GM12892 (cell line): ENCODE data around the gene CABP5.

Source experiments
- POLR2A ChIP-seq: IDR thresholded peaks from 2 replicates; pipeline ENCODE4 v1.6.1; 2011; ENCODE audit warnings: low read depth, low read length, control low read depth
- TAF1 ChIP-seq: IDR thresholded peaks from 2 replicates; pipeline ENCODE4 v1.6.1; 2011; ENCODE audit warnings: low read depth, mild to moderate bottlenecking, control low read depth, low read length, borderline replicate concordance

DNA sequence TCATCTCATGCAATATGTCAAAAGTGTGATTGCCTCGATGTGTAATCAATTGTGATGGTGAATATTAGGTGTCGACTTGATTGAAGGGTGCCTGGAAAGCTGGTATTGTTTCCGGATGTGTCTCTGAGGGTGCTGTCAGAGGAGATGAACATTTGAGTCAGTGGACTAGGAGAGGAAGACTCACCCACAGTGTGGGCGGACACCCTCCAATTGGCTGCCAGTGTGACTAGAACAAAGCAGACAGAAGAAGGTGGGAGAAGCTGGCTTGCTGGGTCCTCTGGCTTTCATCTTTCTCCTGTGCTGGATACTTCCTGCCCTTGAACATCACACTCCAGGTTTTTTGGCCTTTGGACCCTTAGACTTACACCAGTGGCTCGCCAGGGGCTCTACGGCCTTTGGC is 15.5 kb upstream of the CABP5 start:
- TF ChIP-seq POLR2A (no peak), TAF1 (no peak)
